PC-9 (cell line): ENCODE results near the gene EGFLAM.

ENCODE experiments used
- EZH2 ChIP-seq: fragments of 200-600 bp; sonication (generic); IDR thresholded peaks from 2 replicates; pipeline ENCODE4 v1.8.0; 2017; ENCODE audit warnings: antibody characterized with exemption, low read depth
- TF ChIP-seq, protein P1 (sequence below): fragments of 200-600 bp; sonication (generic); conservative IDR thresholded peaks from 2 replicates; pipeline ENCODE4 v1.6.1; 2017; ENCODE audit warnings: mixed run types, antibody characterized with exemption, mild to moderate bottlenecking, moderate library complexity

DNA sequence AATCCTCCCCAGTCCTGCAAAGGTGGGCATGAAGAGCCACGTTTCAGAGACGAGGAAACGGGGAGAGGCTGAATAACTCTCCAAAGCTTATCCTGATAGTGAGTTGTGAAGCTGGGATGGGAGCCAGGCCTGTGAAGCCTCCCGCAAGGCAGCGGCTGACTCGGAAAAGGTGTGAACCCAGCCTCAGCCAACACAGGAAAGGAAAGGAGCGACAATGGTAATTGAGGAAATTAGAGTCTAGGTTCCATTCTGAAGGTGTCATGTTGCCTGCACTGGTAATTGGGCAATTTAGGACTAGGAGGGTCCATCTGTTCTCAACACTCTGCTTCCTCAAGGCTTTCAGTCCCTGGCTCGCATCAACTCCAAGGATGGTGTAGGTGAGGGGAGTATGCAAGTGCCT is 214.6 kb downstream of the EGFLAM start:
- TF ChIP-seq, protein P1, sequence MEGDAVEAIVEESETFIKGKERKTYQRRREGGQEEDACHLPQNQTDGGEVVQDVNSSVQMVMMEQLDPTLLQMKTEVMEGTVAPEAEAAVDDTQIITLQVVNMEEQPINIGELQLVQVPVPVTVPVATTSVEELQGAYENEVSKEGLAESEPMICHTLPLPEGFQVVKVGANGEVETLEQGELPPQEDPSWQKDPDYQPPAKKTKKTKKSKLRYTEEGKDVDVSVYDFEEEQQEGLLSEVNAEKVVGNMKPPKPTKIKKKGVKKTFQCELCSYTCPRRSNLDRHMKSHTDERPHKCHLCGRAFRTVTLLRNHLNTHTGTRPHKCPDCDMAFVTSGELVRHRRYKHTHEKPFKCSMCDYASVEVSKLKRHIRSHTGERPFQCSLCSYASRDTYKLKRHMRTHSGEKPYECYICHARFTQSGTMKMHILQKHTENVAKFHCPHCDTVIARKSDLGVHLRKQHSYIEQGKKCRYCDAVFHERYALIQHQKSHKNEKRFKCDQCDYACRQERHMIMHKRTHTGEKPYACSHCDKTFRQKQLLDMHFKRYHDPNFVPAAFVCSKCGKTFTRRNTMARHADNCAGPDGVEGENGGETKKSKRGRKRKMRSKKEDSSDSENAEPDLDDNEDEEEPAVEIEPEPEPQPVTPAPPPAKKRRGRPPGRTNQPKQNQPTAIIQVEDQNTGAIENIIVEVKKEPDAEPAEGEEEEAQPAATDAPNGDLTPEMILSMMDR = no peak
- no peak for TF ChIP-seq EZH2
